Activated naive CD8-positive, alpha-beta T cell treated with anti-CD3 and anti-CD28 coated beads, Interleukin-2, amount 10 ng/mL, durations not matched to agents 7 days and 5 days (primary cell): Measurements from ENCODE around the gene ACTRT3. TPM values are rescaled to one million over a fixed set of nuclear protein-coding genes. Genes with fewer than 3 reads are reported as not detected.

ENCODE experiments used
- ATAC-seq: fragments of 150-1000 bp; cut with Tn5 transposase; one replicate; pipeline ENCODE4 v1.10.0; 2021; ENCODE audit warnings: low read depth, moderate library complexity
- POLR2A ChIA-PET: fragments of 350-600 bp; sonication (Branson Sonifier 250); formaldehyde crosslinking; loops from one replicate; lab custom pipeline; 2021; ENCODE audit warnings: antibody characterized with exemption; lab: Charles Lee
- DNase-seq: peaks from one replicate; pipeline ENCODE4 v3.0.0; 2021
- H3K27ac Mint-ChIP-seq: one replicate; pipeline ENCODE4 v1.8.0; 2022; ENCODE audit warnings: mild to moderate bottlenecking, mixed read lengths
- H3K27me3 Mint-ChIP-seq: one replicate; pipeline ENCODE4 v1.8.0; 2022; ENCODE audit warnings: mild to moderate bottlenecking, moderate library complexity, mixed read lengths
- H3K36me3 Mint-ChIP-seq: one replicate; pipeline ENCODE4 v1.8.0; 2021; ENCODE audit warnings: mild to moderate bottlenecking, mixed read lengths
- H3K4me1 Mint-ChIP-seq: one replicate; pipeline ENCODE4 v1.8.0; 2021; ENCODE audit warnings: mixed read lengths
- H3K4me3 Mint-ChIP-seq: one replicate; pipeline ENCODE4 v1.8.0; 2022; ENCODE audit warnings: mild to moderate bottlenecking, moderate library complexity, mixed read lengths
- H3K9me3 Mint-ChIP-seq: one replicate; pipeline ENCODE4 v1.8.0; 2021; ENCODE audit warnings: mixed read lengths
- total RNA-seq, 2 experiments: library from RNA; stranded (reverse); gene quantifications; one replicate each; pipeline ENCODE4 v1.2.3, GENCODE V29; 2021

ACTRT3 gene
- total RNA-seq, 2 experiments from 2014 or later: 0.28 to 0.44 TPM

DNA sequence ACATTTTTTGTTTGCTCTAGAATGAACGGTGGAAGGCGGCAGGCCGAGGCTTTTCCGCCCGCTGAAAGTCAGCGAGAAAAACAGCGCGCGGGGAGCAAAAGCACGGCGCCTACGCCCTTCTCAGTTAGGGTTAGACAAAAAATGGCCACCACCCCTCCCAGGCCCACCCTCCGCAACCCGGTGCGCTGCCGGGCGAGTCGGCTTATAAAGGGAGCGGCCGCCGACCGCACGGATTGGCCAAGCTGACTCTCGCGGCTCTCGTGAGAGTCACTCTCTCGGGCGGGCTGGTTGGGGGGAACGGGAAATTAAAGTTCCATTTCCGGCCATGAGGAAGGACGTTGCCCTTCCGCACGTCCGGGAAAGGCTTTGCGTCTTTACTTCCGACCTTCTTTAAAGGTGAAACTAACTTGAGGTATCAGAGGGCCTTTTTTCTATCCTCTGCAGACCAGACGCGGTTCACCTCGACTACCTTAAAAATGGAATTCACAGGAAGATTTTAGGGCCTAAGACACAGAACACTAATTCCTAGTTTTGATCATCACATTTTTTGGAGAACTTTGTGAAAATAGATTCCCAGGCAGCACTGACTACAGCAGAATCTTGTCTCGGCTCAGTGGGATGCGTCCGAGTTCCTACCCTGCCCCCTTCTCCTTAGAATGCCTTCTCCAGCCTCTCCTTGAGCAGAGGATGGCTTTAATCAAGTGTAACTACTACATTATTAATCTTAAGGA is 4.3 kb downstream of the ACTRT3 start, which contains the start of gene TERC:
Gene TERC (minus strand): TSS at position 179 of the 731 bp plus-strand sequence.
- peak; percentile 89 for DNase-seq
- H3K27ac Mint-ChIP-seq: peak within 1 kb of the TSS; percentile 98
- POLR2A ChIA-PET: interaction anchor here (0.6 to 2.6 kb wide), 15 partner anchors 8 to 1105 kb away, joined by 3 to 26 read pairs (median 4); partner anchors contain the start of genes GPR160, LRRC34, LRRIQ4 and PRKCI

DNA sequence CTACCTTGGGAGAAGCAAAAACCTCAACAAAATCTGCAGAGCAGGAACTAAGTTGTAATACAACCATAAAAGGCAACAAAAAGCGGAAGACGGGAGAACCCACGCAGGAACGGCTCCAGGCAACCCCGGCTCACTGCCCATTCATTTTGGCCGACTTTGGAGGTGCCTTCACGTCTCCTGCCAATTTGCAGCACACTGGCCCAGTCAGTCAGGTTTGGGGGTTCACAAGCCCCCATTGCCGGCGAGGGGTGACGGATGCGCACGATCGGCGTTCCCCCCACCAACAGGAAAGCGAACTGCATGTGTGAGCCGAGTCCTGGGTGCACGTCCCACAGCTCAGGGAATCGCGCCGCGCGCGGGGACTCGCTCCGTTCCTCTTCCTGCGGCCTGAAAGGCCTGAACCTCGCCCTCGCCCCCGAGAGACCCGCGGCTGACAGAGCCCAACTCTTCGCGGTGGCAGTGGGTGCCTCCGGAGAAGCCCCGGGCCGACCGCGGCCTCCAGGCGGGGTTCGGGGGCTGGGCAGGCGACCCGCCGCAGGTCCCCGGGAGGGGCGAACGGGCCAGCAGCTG is 5.0 kb downstream of the ACTRT3 start:
- peak overlapping the region; percentile 98 for H3K27ac Mint-ChIP-seq
- POLR2A ChIA-PET: interaction anchor here (0.7 to 2.6 kb wide), 16 partner anchors 8 to 1105 kb away, joined by 3 to 26 read pairs (median 4); partner anchors contain the start of genes GPR160, LRRC34, LRRIQ4 and PRKCI
- ATAC-seq (peak; percentile 45), DNase-seq (no peak)
- peak overlapping the region; percentile 96 for H3K4me3 Mint-ChIP-seq
- no peaks in the 10 kb centered on the region for H3K9me3 Mint-ChIP-seq
- peaks cover 25% of the 10 kb centered on the region for H3K4me1 Mint-ChIP-seq
- no peaks in the 10 kb centered on the region for H3K36me3 Mint-ChIP-seq
- no peaks in the 10 kb centered on the region for H3K27me3 Mint-ChIP-seq

More for the DNA sequence above, 4.3 kb downstream of the ACTRT3 start, which contains the start of gene TERC:
- no peaks in the 10 kb centered on the region for H3K27me3 Mint-ChIP-seq
- peak; percentile 86 for ATAC-seq
- no peaks in the 10 kb centered on the region for H3K36me3 Mint-ChIP-seq
- H3K9me3 Mint-ChIP-seq: no peaks in the 10 kb centered on the region
- peaks cover 22% of the 10 kb centered on the region for H3K4me1 Mint-ChIP-seq
- H3K4me3 Mint-ChIP-seq: peak within 1 kb of the TSS; percentile 96

DNA sequence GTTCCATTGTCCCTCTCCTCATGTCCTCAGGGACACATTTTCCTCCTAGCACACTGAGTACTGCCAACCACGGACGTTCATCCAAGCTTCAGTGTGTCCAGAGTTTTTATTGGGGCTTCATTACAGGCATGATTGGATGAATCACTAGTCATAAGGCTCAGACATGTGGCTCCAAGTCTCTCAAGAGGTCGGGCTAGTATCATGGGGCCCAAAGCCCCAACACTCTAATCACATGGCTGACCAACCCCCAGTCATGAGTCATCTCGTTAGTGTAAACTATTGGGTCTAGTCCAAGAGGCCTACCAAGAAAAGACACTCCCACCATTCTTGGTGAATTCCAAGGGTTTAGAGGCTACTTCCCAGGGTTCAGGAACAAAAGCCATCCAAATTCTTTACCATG is 8.9 kb downstream of the ACTRT3 start:
- Mint-ChIP-seq H3K27me3 (no peaks in the 10 kb centered on the region), H3K4me3 (no peak overlapping the region), H3K27ac (no peak overlapping the region), H3K36me3 (no peaks in the 10 kb centered on the region), H3K4me1 (peaks cover 32% of the 10 kb centered on the region), H3K9me3 (no peaks in the 10 kb centered on the region)
- POLR2A ChIA-PET: no interaction called here
- ATAC-seq (no peak), DNase-seq (no peak)

DNA sequence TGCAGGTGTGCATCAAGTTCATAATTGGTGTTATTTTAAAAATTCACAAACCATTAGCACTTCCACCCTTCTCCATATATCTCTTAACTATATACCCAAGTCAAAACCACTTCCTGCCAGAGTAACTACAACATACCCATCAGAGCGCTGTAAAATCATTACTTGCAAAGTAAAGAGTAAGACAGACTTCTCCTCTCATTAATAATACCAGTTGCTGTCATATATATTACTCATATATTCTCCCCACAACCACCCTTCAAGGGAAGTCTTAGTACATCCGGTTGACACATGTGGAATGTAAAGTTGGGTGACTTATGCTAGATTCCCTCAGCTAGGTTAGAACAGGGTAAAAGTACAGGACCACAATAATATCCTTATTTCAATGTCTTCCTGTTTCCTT is 10.1 kb downstream of the ACTRT3 start:
- POLR2A ChIA-PET: interaction anchor here (1.3 kb wide), 1 partner anchor 10 kb away, joined by 3 read pairs; the partner anchor contains the start of gene ACTRT3
- H3K27me3 Mint-ChIP-seq: no peaks in the 10 kb centered on the region
- no peak for DNase-seq
- peak overlapping the region; percentile 49 for H3K27ac Mint-ChIP-seq
- ATAC-seq: peak; percentile 76
- H3K4me1 Mint-ChIP-seq: peaks cover 27% of the 10 kb centered on the region
- peak overlapping the region; percentile 23 for H3K4me3 Mint-ChIP-seq
- H3K36me3 Mint-ChIP-seq: no peaks in the 10 kb centered on the region
- no peaks in the 10 kb centered on the region for H3K9me3 Mint-ChIP-seq

DNA sequence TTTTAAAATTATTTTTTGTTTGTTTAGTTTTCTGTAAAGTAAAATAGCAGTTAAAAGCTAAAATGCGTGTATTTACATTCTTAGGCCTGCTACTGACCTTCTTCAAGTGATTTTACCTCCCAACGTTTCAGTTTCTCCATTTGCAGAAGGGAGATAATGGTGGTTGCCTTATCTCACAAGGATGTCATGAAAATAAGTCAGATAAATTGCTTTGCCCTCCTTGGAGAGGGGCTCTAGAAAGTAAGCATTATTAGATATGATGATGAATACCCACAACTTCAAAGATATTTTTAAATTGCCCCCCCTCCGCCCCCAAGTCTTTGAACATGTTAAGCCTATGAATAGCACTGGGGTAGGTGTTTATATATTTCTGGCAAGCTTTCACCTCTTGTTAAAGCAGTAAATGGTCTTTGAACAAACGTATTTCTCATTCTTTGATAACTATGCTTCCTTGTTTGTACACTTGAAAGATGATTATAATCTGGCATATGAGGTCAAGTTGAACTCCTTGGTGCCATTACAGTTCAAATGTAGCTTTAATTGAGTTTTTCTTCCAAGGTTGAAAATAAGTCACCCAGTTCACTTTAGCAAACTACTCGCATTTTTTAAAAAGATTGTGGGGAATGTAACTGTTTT is 10.9 kb downstream of the ACTRT3 start:
- ATAC-seq: no peak
- POLR2A ChIA-PET: interaction anchor here (1.3 kb wide), 1 partner anchor 11 kb away, joined by 3 read pairs; the partner anchor contains the start of gene ACTRT3
- Mint-ChIP-seq H3K9me3 (no peaks in the 10 kb centered on the region), H3K27me3 (no peaks in the 10 kb centered on the region), H3K27ac (no peak overlapping the region), H3K4me1 (peaks cover 21% of the 10 kb centered on the region), H3K36me3 (no peaks in the 10 kb centered on the region), H3K4me3 (no peak overlapping the region)
- no peak for DNase-seq

DNA sequence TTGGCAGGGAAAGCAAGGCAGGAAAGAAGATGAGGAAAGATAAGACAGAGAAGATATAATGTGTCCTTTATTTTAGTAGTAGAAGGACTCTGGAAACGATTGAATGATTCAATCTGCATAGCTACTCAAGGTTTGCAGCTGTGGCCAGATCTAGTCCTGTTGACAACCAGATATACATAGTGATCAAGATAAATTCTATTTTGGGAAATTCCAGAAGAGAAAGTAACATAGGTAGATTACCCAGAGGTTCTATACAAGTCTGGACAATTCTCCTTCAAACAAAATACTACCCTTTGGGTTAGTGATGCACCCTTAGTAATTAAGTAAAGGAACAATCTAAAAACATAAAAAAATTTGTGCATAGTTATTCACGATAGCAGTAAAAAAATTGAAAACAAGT is 13.9 kb downstream of the ACTRT3 start:
- peaks cover 14% of the 10 kb centered on the region for H3K4me1 Mint-ChIP-seq
- ATAC-seq: no peak
- POLR2A ChIA-PET: no interaction called here
- H3K27ac Mint-ChIP-seq: no peak overlapping the region
- no peak overlapping the region for H3K4me3 Mint-ChIP-seq
- H3K36me3 Mint-ChIP-seq: no peaks in the 10 kb centered on the region
- no peak for DNase-seq
- peaks cover 7% of the 10 kb centered on the region for H3K27me3 Mint-ChIP-seq
- no peaks in the 10 kb centered on the region for H3K9me3 Mint-ChIP-seq

DNA sequence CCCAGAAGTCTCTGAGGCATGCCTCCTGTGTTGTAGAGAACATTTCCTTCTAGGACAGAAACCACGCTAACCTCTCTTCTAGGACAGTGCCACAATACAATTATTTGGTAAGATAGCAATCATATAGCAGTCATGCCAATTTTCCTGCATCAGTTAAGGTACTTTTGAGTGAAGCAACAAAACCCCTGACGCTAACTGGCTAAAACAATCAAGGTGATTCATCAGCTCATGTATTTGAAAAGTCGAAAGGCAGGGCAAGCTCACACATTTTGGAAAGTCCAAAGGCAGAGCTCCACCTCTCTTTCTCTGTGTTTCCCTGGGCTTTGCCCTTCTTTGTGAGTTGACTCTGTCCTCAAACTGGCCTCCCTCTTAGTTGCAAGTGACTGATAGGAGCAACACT is 14.7 kb downstream of the ACTRT3 start:
- Mint-ChIP-seq H3K27me3 (peaks cover 7% of the 10 kb centered on the region), H3K9me3 (no peaks in the 10 kb centered on the region), H3K27ac (no peak overlapping the region), H3K36me3 (no peaks in the 10 kb centered on the region), H3K4me1 (peaks cover 14% of the 10 kb centered on the region), H3K4me3 (no peak overlapping the region)
- DNase-seq (no peak), ATAC-seq (no peak)
- POLR2A ChIA-PET: no interaction called here

DNA sequence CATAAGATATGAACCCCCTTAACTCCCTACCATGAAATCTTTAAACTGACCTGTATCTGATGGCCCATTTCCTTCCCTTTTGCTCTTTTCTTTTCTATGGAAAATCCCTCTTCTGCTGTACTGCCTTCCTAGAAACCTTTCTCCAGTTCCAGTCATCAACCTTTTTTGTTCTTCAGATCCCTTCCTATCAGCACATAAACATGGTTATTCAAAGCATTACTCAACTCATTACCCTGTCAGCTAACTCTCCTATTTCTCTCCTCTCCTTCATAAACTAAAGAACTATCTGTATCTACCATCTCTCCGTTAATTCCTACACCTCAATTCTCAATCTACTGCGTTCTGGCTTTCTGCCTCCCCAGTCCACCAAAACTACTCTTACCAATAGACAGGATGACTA is 17.5 kb downstream of the ACTRT3 start:
- Mint-ChIP-seq H3K9me3 (no peaks in the 10 kb centered on the region), H3K27ac (no peak overlapping the region), H3K4me3 (no peak overlapping the region), H3K36me3 (no peaks in the 10 kb centered on the region), H3K4me1 (peaks cover 7% of the 10 kb centered on the region), H3K27me3 (peaks cover 24% of the 10 kb centered on the region)
- DNase-seq (no peak), ATAC-seq (no peak)
- POLR2A ChIA-PET: no interaction called here

DNA sequence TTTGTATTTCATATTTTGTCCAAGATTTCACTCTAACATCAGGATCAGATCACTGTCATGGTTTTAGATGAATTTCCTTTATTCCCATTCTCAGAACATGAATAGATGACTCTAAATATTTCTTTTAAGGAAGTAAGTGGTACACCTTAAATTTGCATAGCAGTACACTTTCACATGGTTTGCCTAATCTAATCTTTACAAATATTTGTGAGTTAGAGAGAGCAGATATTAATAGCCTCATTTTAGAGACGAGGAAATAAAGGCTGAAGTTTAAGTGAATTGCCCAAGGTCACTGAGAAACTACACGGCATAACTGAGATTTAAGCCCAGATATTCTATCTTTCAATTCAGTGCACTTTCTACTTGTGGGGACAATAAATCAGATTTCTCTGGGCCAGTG is 18.7 kb downstream of the ACTRT3 start:
- H3K36me3 Mint-ChIP-seq: no peaks in the 10 kb centered on the region
- H3K4me3 Mint-ChIP-seq: no peak overlapping the region
- ATAC-seq (no peak), DNase-seq (no peak)
- peaks cover 32% of the 10 kb centered on the region for H3K27me3 Mint-ChIP-seq
- peaks cover 7% of the 10 kb centered on the region for H3K4me1 Mint-ChIP-seq
- no peaks in the 10 kb centered on the region for H3K9me3 Mint-ChIP-seq
- POLR2A ChIA-PET: no interaction called here
- H3K27ac Mint-ChIP-seq: no peak overlapping the region

DNA sequence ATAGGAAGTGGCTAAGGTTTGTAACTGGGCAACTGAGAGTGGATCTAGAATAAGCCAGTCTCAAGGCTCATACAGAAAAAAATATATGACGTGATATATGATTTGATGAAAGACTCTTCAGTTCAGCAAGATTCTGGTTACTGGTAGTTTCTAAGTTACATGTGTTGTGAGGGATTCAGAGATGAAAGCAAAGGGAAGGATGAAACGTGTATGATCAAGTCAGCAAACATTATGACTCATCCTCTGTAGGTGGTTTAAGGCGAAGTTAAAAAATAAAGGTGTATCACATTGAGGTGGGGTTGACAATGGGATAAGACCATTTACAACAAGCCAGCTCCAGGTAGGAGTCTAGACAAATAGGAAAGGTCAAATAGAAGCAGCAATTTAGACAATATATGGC is 20.7 kb downstream of the ACTRT3 start:
- H3K27ac Mint-ChIP-seq: no peak overlapping the region
- POLR2A ChIA-PET: no interaction called here
- H3K36me3 Mint-ChIP-seq: no peaks in the 10 kb centered on the region
- ATAC-seq: peak; percentile 42
- no peaks in the 10 kb centered on the region for H3K9me3 Mint-ChIP-seq
- DNase-seq: no peak
- peaks cover 37% of the 10 kb centered on the region for H3K27me3 Mint-ChIP-seq
- no peak overlapping the region for H3K4me3 Mint-ChIP-seq
- H3K4me1 Mint-ChIP-seq: peaks cover 7% of the 10 kb centered on the region

DNA sequence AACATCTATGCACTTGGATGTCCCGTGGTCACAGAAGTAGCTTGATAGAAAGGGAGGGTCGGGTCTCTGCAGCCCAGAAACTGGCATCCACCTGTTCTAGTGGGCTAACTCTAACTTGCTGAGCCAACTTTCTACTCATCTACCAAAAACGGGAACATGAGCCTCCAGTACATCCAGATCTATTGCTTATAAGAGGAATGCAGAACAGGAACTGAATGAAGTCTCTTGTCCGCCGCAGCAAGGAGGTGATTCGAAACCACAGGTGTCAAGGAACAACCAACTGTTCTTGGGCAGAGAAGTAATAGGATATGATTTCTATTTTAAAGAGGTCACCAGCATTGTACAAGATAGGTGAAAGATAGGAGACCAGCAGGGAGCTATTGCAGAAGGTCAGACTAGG is 22.4 kb downstream of the ACTRT3 start:
- POLR2A ChIA-PET: no interaction called here
- no peak for DNase-seq
- no peak for ATAC-seq
- Mint-ChIP-seq H3K27me3 (peaks cover 33% of the 10 kb centered on the region), H3K27ac (no peak overlapping the region), H3K4me3 (no peak overlapping the region), H3K4me1 (peaks cover 7% of the 10 kb centered on the region), H3K9me3 (no peaks in the 10 kb centered on the region), H3K36me3 (no peaks in the 10 kb centered on the region)

DNA sequence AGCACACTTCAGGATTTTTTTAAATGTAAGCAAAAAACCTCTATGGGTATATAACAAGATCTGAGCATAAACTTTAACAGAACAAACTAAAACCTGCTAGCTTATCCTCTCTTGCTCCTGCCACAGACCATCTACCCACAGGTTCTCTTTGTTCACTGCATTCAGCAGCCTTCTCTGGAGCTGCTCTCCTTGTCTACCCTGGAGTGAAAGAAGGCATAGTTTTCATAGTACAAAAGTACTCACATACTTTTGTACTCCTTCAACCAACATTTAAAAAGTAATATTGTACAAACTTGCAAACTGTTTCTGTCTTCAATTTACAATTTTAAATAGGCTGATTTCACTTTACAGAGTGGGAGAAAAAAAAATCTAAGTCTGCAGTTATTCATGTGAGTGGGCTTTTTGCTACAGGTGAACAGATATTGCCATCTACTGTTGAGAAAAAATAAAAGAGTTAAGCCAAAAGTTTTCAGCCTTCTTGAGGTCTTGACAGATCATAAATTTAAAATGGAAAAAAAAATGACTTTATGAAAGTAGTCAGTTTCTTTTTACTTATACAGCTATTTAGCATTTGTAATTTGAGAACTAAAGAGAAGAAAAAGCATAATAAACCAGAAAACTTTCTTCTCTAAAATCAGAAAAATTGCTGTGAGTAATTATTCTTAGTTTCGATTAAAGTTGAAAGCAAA is 24.9 kb downstream of the ACTRT3 start:
- Mint-ChIP-seq H3K27me3 (peaks cover 34% of the 10 kb centered on the region), H3K27ac (no peak overlapping the region), H3K4me1 (peaks cover 7% of the 10 kb centered on the region), H3K36me3 (no peaks in the 10 kb centered on the region), H3K4me3 (no peak overlapping the region), H3K9me3 (no peaks in the 10 kb centered on the region)
- ATAC-seq: no peak
- DNase-seq: no peak
- POLR2A ChIA-PET: no interaction called here

DNA sequence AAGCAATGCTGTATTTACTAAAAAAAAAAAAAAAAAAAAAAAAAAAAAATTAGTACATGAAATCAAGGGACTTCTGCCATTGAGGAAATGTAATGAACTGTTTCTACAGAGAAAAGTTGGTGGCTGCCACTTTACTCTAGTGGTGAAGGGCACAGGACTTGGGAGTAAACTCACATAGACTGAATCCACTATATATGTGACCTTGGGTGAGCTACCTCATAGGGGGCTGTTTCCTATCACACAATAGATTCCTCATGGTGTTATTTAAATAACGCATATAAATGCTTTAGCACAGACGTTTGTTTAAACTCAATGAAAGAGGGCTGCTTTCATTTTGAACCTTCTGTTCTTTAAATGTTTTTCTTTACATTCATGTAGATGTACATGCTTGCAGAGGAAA is 30.3 kb downstream of the ACTRT3 start:
- Mint-ChIP-seq H3K9me3 (peaks cover 9% of the 10 kb centered on the region), H3K4me3 (no peak overlapping the region), H3K27ac (no peak overlapping the region), H3K36me3 (no peaks in the 10 kb centered on the region), H3K4me1 (no peaks in the 10 kb centered on the region), H3K27me3 (peaks cover 6% of the 10 kb centered on the region)
- POLR2A ChIA-PET: no interaction called here
- DNase-seq: no peak
- no peak for ATAC-seq
